ENCODE data around the gene GMPPB.
"Not testable (repeated sequence)": the region's sequence is repeated elsewhere in the genome, so short reads cannot be mapped to it uniquely, and the experiment has no call there.

The GMPPB gene

GRCh38 chr3:49703956-49704355 lies 19.8 kb downstream of the GMPPB start:
- Mint-ChIP-seq H3K9me3 (no peaks in the 10 kb centered on the region), H3K4me3 (no peak overlapping the region), H3K4me1 (no peaks in the 10 kb centered on the region), H3K36me3 (ENCODE audit: insufficient read depth) (peaks cover 5% of the 10 kb centered on the region), H3K27ac (ENCODE audit: low read depth) (no peak overlapping the region), H3K27me3 (no peaks in the 10 kb centered on the region)
- ATAC-seq (replicated peaks; ENCODE audit: extremely low read depth, poor library complexity, severe bottlenecking): no peak
- no peak for DNase-seq (ENCODE audit: low spot score in 2 of 2)

GRCh38 chr3:49703443-49703927 lies 20.3 kb downstream of the GMPPB start:
- peaks cover 5% of the 10 kb centered on the region for H3K36me3 Mint-ChIP-seq (ENCODE audit: insufficient read depth)
- no peak overlapping the region for H3K4me3 Mint-ChIP-seq
- DNase-seq (ENCODE audit: low spot score in 2 of 2) (peak; percentile 36 to 58), ATAC-seq (replicated peaks; ENCODE audit: extremely low read depth, poor library complexity, severe bottlenecking) (peak; percentile 93)
- H3K4me1 Mint-ChIP-seq: no peaks in the 10 kb centered on the region
- H3K9me3 Mint-ChIP-seq: no peaks in the 10 kb centered on the region
- no peak overlapping the region for H3K27ac Mint-ChIP-seq (ENCODE audit: low read depth)
- H3K27me3 Mint-ChIP-seq: no peaks in the 10 kb centered on the region

- Mint-ChIP-seq H3K9me3 (no peaks in the 10 kb centered on the region), H3K27ac (ENCODE audit: low read depth) (no peak overlapping the region), H3K27me3 (no peaks in the 10 kb centered on the region), H3K36me3 (ENCODE audit: insufficient read depth) (peaks cover 7% of the 10 kb centered on the region), H3K4me3 (no peak overlapping the region), H3K4me1 (no peaks in the 10 kb centered on the region)
- DNase-seq (ENCODE audit: low spot score in 2 of 2) (no peak), ATAC-seq (replicated peaks; ENCODE audit: extremely low read depth, poor library complexity, severe bottlenecking) (no peak)
Measured at GRCh38 chr3:49702672-49703071, 21.1 kb downstream of the GMPPB start.

GRCh38 chr3:49701388-49702077 lies 22.2 kb downstream of the GMPPB start:
- no peaks in the 10 kb centered on the region for H3K4me1 Mint-ChIP-seq
- H3K9me3 Mint-ChIP-seq: no peaks in the 10 kb centered on the region
- peaks cover 7% of the 10 kb centered on the region for H3K36me3 Mint-ChIP-seq (ENCODE audit: insufficient read depth)

GRCh38 chr3:49700453-49701128 lies 23.2 kb downstream of the GMPPB start:
- H3K36me3 Mint-ChIP-seq (ENCODE audit: insufficient read depth): peaks cover 7% of the 10 kb centered on the region
- H3K27me3 Mint-ChIP-seq: no peaks in the 10 kb centered on the region
- H3K9me3 Mint-ChIP-seq: no peaks in the 10 kb centered on the region
- no peak for DNase-seq (ENCODE audit: low spot score in 2 of 2)
- H3K27ac Mint-ChIP-seq (ENCODE audit: low read depth): no peak overlapping the region
- no peaks in the 10 kb centered on the region for H3K4me1 Mint-ChIP-seq
- no peak overlapping the region for H3K4me3 Mint-ChIP-seq
- ATAC-seq (replicated peaks; ENCODE audit: extremely low read depth, poor library complexity, severe bottlenecking): no peak

More at GRCh38 chr3:49701388-49702077, 22.2 kb downstream of the GMPPB start:
- no peak for DNase-seq (ENCODE audit: low spot score in 2 of 2)
- no peak overlapping the region for H3K4me3 Mint-ChIP-seq
- ATAC-seq (replicated peaks; ENCODE audit: extremely low read depth, poor library complexity, severe bottlenecking): no peak
- no peak overlapping the region for H3K27ac Mint-ChIP-seq (ENCODE audit: low read depth)
- H3K27me3 Mint-ChIP-seq: no peaks in the 10 kb centered on the region

- Mint-ChIP-seq H3K27ac (ENCODE audit: low read depth) (no peak overlapping the region), H3K4me1 (no peaks in the 10 kb centered on the region), H3K27me3 (no peaks in the 10 kb centered on the region), H3K4me3 (no peak overlapping the region), H3K9me3 (no peaks in the 10 kb centered on the region), H3K36me3 (ENCODE audit: insufficient read depth) (peaks cover 7% of the 10 kb centered on the region)
- DNase-seq (ENCODE audit: low spot score in 2 of 2) (no peak), ATAC-seq (replicated peaks; ENCODE audit: extremely low read depth, poor library complexity, severe bottlenecking) (no peak)
Measured at GRCh38 chr3:49700014-49700413, 23.7 kb downstream of the GMPPB start.

- peaks cover 7% of the 10 kb centered on the region for H3K36me3 Mint-ChIP-seq (ENCODE audit: insufficient read depth)
- DNase-seq (ENCODE audit: low spot score in 2 of 2) (no peak), ATAC-seq (replicated peaks; ENCODE audit: extremely low read depth, poor library complexity, severe bottlenecking) (no peak)
- H3K4me1 Mint-ChIP-seq: no peaks in the 10 kb centered on the region
- H3K27me3 Mint-ChIP-seq: no peaks in the 10 kb centered on the region
- no peak overlapping the region for H3K27ac Mint-ChIP-seq (ENCODE audit: low read depth)
- H3K4me3 Mint-ChIP-seq: no peak overlapping the region
- H3K9me3 Mint-ChIP-seq: no peaks in the 10 kb centered on the region
Measured at GRCh38 chr3:49699281-49699979, 24.3 kb downstream of the GMPPB start.

- H3K27ac Mint-ChIP-seq (ENCODE audit: low read depth); H3K27me3 Mint-ChIP-seq; H3K9me3 Mint-ChIP-seq; H3K4me3 Mint-ChIP-seq; DNase-seq (ENCODE audit: low spot score in 2 of 2); ATAC-seq (replicated peaks; ENCODE audit: extremely low read depth, poor library complexity, severe bottlenecking); H3K36me3 Mint-ChIP-seq (ENCODE audit: insufficient read depth): not testable (repeated sequence)
- H3K4me1 Mint-ChIP-seq: peaks cover 25% of the 10 kb centered on the region
Measured at GRCh38 chr3:49695350-49696015, 28.3 kb downstream of the GMPPB start.

GRCh38 chr3:49694409-49695070 lies 29.2 kb downstream of the GMPPB start:
- H3K4me3 Mint-ChIP-seq; H3K36me3 Mint-ChIP-seq (ENCODE audit: insufficient read depth); H3K9me3 Mint-ChIP-seq; DNase-seq (ENCODE audit: low spot score in 2 of 2); H3K27ac Mint-ChIP-seq (ENCODE audit: low read depth); H3K27me3 Mint-ChIP-seq; ATAC-seq (replicated peaks; ENCODE audit: extremely low read depth, poor library complexity, severe bottlenecking): not testable (repeated sequence)
- H3K4me1 Mint-ChIP-seq: peaks cover 34% of the 10 kb centered on the region

- Mint-ChIP-seq H3K4me1 (peaks cover 43% of the 10 kb centered on the region), H3K4me3 (peak overlapping the region; percentile 97), H3K36me3 (ENCODE audit: insufficient read depth) (peaks cover 13% of the 10 kb centered on the region)
- DNase-seq (ENCODE audit: low spot score in 2 of 2); H3K27me3 Mint-ChIP-seq; H3K9me3 Mint-ChIP-seq; ATAC-seq (replicated peaks; ENCODE audit: extremely low read depth, poor library complexity, severe bottlenecking); H3K27ac Mint-ChIP-seq (ENCODE audit: low read depth): not testable (repeated sequence)
Measured at GRCh38 chr3:49691481-49691880, 32.3 kb downstream of the GMPPB start.

GRCh38 chr3:49690856-49691255 lies 32.9 kb downstream of the GMPPB start:
- not testable (repeated sequence) for H3K9me3 Mint-ChIP-seq; H3K27ac Mint-ChIP-seq (ENCODE audit: low read depth); ATAC-seq (replicated peaks; ENCODE audit: extremely low read depth, poor library complexity, severe bottlenecking); H3K27me3 Mint-ChIP-seq; DNase-seq (ENCODE audit: low spot score in 2 of 2)
- Mint-ChIP-seq H3K36me3 (ENCODE audit: insufficient read depth) (peaks cover 13% of the 10 kb centered on the region), H3K4me3 (peak overlapping the region; percentile 97), H3K4me1 (peaks cover 43% of the 10 kb centered on the region)
